ENCODE data around the gene GSTM3.

DNA sequence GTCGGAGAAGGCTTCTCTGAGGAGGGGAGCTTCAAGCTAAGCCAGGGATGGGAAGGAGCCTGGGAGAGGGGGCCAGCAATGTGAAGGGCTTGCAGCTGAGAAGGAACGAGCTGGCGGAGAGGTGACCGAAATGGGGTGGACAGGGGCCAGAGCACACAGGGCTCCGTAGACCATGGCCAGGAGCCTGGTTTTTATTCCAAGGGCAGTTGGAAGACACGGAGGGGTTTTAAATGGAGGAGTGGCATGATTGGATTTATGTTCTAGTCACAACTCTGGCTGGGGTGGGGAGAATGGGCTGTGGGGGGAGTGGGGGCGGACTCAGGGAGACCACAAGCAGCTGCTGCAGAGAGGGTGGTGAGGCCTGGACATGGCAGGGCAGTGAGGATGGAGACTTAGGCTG, 28.0 kb upstream of the GSTM3 start:
- TF ChIP-seq, protein P1, sequence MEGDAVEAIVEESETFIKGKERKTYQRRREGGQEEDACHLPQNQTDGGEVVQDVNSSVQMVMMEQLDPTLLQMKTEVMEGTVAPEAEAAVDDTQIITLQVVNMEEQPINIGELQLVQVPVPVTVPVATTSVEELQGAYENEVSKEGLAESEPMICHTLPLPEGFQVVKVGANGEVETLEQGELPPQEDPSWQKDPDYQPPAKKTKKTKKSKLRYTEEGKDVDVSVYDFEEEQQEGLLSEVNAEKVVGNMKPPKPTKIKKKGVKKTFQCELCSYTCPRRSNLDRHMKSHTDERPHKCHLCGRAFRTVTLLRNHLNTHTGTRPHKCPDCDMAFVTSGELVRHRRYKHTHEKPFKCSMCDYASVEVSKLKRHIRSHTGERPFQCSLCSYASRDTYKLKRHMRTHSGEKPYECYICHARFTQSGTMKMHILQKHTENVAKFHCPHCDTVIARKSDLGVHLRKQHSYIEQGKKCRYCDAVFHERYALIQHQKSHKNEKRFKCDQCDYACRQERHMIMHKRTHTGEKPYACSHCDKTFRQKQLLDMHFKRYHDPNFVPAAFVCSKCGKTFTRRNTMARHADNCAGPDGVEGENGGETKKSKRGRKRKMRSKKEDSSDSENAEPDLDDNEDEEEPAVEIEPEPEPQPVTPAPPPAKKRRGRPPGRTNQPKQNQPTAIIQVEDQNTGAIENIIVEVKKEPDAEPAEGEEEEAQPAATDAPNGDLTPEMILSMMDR (conservative IDR thresholded peaks at IDR 0.05; ENCODE audit: low read length), result no peak
- no peak for TF ChIP-seq EZH2phosphoT487 (IDR thresholded peaks at IDR 0.05; ENCODE audit: borderline replicate concordance, low read depth, low read length)

Measured in OCI-LY7 (cell line).